ENCODE measurements around the gene PRRC2B.

DNA sequence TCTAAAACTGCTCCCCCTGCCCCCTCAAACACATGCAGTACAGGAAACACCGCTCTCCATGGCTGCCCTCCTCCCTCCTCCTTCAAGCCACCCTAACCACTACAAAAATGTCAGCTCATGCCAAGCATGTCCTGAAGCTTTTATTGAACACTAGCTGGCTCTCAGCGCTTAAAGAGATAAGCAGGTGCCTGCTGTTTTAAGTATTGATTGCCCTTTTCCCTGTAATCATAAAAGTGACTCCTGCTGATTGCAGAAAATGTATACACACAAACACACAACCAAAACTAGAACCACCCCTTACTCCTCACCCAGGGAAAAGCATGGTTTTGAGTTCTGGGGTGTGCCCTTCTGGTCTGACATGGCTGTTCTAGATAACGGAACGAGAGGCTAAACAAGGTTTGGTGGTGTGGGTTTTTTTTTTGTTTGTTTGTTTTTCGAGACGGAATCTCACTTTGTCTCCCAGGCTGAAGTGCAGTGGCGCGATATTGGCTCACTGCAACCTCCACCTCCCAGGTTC, 140.9 kb downstream of the PRRC2B start:
- TF ChIP-seq, protein P1, sequence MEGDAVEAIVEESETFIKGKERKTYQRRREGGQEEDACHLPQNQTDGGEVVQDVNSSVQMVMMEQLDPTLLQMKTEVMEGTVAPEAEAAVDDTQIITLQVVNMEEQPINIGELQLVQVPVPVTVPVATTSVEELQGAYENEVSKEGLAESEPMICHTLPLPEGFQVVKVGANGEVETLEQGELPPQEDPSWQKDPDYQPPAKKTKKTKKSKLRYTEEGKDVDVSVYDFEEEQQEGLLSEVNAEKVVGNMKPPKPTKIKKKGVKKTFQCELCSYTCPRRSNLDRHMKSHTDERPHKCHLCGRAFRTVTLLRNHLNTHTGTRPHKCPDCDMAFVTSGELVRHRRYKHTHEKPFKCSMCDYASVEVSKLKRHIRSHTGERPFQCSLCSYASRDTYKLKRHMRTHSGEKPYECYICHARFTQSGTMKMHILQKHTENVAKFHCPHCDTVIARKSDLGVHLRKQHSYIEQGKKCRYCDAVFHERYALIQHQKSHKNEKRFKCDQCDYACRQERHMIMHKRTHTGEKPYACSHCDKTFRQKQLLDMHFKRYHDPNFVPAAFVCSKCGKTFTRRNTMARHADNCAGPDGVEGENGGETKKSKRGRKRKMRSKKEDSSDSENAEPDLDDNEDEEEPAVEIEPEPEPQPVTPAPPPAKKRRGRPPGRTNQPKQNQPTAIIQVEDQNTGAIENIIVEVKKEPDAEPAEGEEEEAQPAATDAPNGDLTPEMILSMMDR (IDR thresholded peaks at IDR 0.05 in 8 of 11, conservative IDR thresholded peaks at IDR 0.05 in 3 of 11) = no peak
- TF ChIP-seq POLR2A (IDR thresholded peaks at IDR 0.05) (no peak), POLR2AphosphoS5 (IDR thresholded peaks at IDR 0.05) (no peak)

Measured in spleen (tissue), 7 donors.